HepG2 (cell line): ENCODE results near the gene EBP. TPM values are rescaled to one million over a fixed set of nuclear protein-coding genes. Genes with fewer than 3 reads are reported as not detected.
A peak's percentile ranks its signal among the peaks of the same experiment; 100 is the strongest.

Experiments used
- ATF6 ChIP-seq: sonication (generic); formaldehyde crosslinking; conservative IDR thresholded peaks from 2 replicates; pipeline ENCODE4 v1.4.0; 2020; ENCODE audit warnings: missing genetic modification reagents
- EHMT2 ChIP-seq: fragments of 200-600 bp; sonication (generic); IDR thresholded peaks from 2 replicates; pipeline ENCODE4 v1.7.0; 2017; ENCODE audit warnings: antibody characterized with exemption, low read depth, low read length, borderline replicate concordance
- GTF2F1 ChIP-seq: fragments of 150-350 bp; IDR thresholded peaks from 2 replicates; pipeline ENCODE4 v1.6.1; 2014; ENCODE audit warnings: low read length
- HNRNPK ChIP-seq: fragments of 200-400 bp; formaldehyde crosslinking; IDR thresholded peaks from 2 replicates; pipeline ENCODE4 v1.6.1; 2018; ENCODE audit warnings: low read length, low read depth, moderate library complexity, mild to moderate bottlenecking; ENCODE audit not compliant: poor library complexity, severe bottlenecking
- HNRNPL ChIP-seq: fragments of 200-400 bp; formaldehyde crosslinking; IDR thresholded peaks from 2 replicates; pipeline ENCODE4 v1.6.1; 2017; ENCODE audit warnings: mild to moderate bottlenecking, low read depth, low read length
- KAT2B ChIP-seq: fragments of 150-350 bp; IDR thresholded peaks from 2 replicates; pipeline ENCODE4 v1.6.1; 2014; ENCODE audit warnings: low read depth, low read length, borderline replicate concordance
- KDM5B ChIP-seq: sonication (generic); formaldehyde crosslinking; IDR thresholded peaks from 2 replicates; pipeline ENCODE4 v1.4.0; 2020; ENCODE audit warnings: missing genetic modification reagents, mild to moderate bottlenecking, borderline replicate concordance
- LBX2 ChIP-seq: sonication (generic); formaldehyde crosslinking; IDR thresholded peaks from 2 replicates; pipeline ENCODE4 v1.5.0; 2020; ENCODE audit warnings: missing genetic modification reagents, mild to moderate bottlenecking, borderline replicate concordance
- MXD4 ChIP-seq: IDR thresholded peaks from 2 replicates; pipeline ENCODE4 v1.6.1; 2016; ENCODE audit warnings: mild to moderate bottlenecking, missing biosample characterization, missing genetic modification reagents
- NFKB2 ChIP-seq: sonication (generic); formaldehyde crosslinking; IDR thresholded peaks from 2 replicates; pipeline ENCODE4 v1.4.0; 2020; ENCODE audit warnings: missing genetic modification reagents, borderline replicate concordance
- PHF21A ChIP-seq: sonication (generic); formaldehyde crosslinking; IDR thresholded peaks from 2 replicates; pipeline ENCODE4 v1.5.0; 2020; ENCODE audit warnings: mild to moderate bottlenecking, missing genetic modification reagents
- RARA ChIP-seq: IDR thresholded peaks from 2 replicates; pipeline ENCODE4 v1.6.1; 2016; ENCODE audit warnings: missing genetic modification reagents, missing compliant biosample characterization
- RXRA ChIP-seq: sonication (generic); formaldehyde crosslinking; IDR thresholded peaks from 2 replicates; pipeline ENCODE4 v1.5.1; 2020; ENCODE audit warnings: missing genetic modification reagents
- SAP130 ChIP-seq: IDR thresholded peaks from 2 replicates; pipeline ENCODE4 v1.6.1; 2016; ENCODE audit warnings: low read depth
- SCMH1 ChIP-seq: sonication (generic); formaldehyde crosslinking; IDR thresholded peaks from 2 replicates; pipeline ENCODE4 v1.9.0; 2021; ENCODE audit warnings: missing genetic modification reagents, mild to moderate bottlenecking, borderline replicate concordance
- TCF12 ChIP-seq, 2 experiments: fragments of 450-650 bp in 1 of 2; sonication (generic) in 1 of 2; formaldehyde crosslinking in 1 of 2; IDR thresholded peaks; 2 replicates each; pipeline versions ENCODE4 v1.6.1 to v1.8.0; 2017 to 2022; ENCODE audit warnings: antibody characterized with exemption in 1 of 2, mild to moderate bottlenecking in 1 of 2, missing genetic modification reagents in 1 of 2, moderate library complexity in 1 of 2
- TCF7 ChIP-seq: sonication (generic); IDR thresholded peaks from 2 replicates; pipeline ENCODE4 v1.6.1; 2016; ENCODE audit warnings: antibody characterized with exemption, low read depth
- ZBTB1 ChIP-seq: sonication (generic); formaldehyde crosslinking; IDR thresholded peaks from 2 replicates; pipeline ENCODE4 v1.4.0; 2020; ENCODE audit warnings: missing genetic modification reagents, borderline replicate concordance
- ZC3H4 ChIP-seq: sonication (generic); formaldehyde crosslinking; IDR thresholded peaks from 2 replicates; pipeline ENCODE4 v1.4.0; 2020; ENCODE audit warnings: missing genetic modification reagents, borderline replicate concordance
- ZNF121 ChIP-seq: sonication (generic); formaldehyde crosslinking; IDR thresholded peaks from 2 replicates; pipeline ENCODE4 v1.5.0; 2020; ENCODE audit warnings: mild to moderate bottlenecking, missing genetic modification reagents
- ZNF598 ChIP-seq: sonication (generic); formaldehyde crosslinking; IDR thresholded peaks from 2 replicates; pipeline ENCODE4 v1.5.1; 2020; ENCODE audit warnings: mild to moderate bottlenecking, missing genetic modification reagents, borderline replicate concordance
- ZNF644 ChIP-seq: IDR thresholded peaks from 2 replicates; pipeline ENCODE4 v1.6.1; 2016; ENCODE audit warnings: low read depth
- polyA plus RNA-seq, 8 experiments: library from polyadenylated mRNA; depleted of rRNA in 3 of 8; stranded (reverse) in 7 of 8; unstranded in 1 of 8; fragments of >200 nt; fragmentation: Illumina TruSeq in 4 of 8; extraction: Trizol in 4 of 8; gene quantifications; 2 replicates each; pipeline versions ENCODE4 v1.2.1 to v1.2.3, GENCODE V29; 2011 to 2016; ENCODE audit warnings: low read depth in 4 of 8, missing spikeins in 1 of 8, mixed read lengths in 1 of 8; ENCODE audit not compliant: insufficient read depth in 1 of 8
- total RNA-seq, 5 experiments: library from RNA; depleted of rRNA; stranded (reverse); fragments of >200 nt; fragmentation: Illumina TruSeq; extraction: Trizol; gene quantifications; 2 replicates each; pipeline ENCODE4 v1.2.3, GENCODE V29; 2016; ENCODE audit warnings: low read depth in 1 of 5
- TF ChIP-seq, protein P1 (sequence below): sonication (generic); formaldehyde crosslinking; IDR thresholded peaks from 2 replicates; pipeline ENCODE4 v1.9.0; 2022; ENCODE audit warnings: missing genetic modification reagents, mild to moderate bottlenecking, borderline replicate concordance
- TF ChIP-seq, protein P2 (sequence below): IDR thresholded peaks from 2 replicates; pipeline ENCODE4 v1.6.1; 2016; ENCODE audit warnings: low read depth
- TF ChIP-seq, protein P3 (sequence below): IDR thresholded peaks from 2 replicates; pipeline ENCODE4 v1.6.1; 2012; ENCODE audit warnings: low read depth, low read length, improper control_type of control experiment

Gene EBP
- total and polyA plus RNA-seq, 2 of the 13 experiments (the other 11 are each of a cell fraction or from before 2014, with no cell fraction given): 106 to 260 TPM

- peak; percentile 24; the same call in 1 of the 2 replicates for TF ChIP-seq PHF21A (CRISPR knock-in tag)
- TF ChIP-seq ZNF121 (CRISPR knock-in tag): peak; percentile 96
- TF ChIP-seq KAT2B: no peak
- TF ChIP-seq, protein P1, sequence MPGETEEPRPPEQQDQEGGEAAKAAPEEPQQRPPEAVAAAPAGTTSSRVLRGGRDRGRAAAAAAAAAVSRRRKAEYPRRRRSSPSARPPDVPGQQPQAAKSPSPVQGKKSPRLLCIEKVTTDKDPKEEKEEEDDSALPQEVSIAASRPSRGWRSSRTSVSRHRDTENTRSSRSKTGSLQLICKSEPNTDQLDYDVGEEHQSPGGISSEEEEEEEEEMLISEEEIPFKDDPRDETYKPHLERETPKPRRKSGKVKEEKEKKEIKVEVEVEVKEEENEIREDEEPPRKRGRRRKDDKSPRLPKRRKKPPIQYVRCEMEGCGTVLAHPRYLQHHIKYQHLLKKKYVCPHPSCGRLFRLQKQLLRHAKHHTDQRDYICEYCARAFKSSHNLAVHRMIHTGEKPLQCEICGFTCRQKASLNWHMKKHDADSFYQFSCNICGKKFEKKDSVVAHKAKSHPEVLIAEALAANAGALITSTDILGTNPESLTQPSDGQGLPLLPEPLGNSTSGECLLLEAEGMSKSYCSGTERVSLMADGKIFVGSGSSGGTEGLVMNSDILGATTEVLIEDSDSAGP (CRISPR knock-in tag): no peak
- no peak for TF ChIP-seq ZNF598 (CRISPR knock-in tag)
- TF ChIP-seq, protein P2, sequence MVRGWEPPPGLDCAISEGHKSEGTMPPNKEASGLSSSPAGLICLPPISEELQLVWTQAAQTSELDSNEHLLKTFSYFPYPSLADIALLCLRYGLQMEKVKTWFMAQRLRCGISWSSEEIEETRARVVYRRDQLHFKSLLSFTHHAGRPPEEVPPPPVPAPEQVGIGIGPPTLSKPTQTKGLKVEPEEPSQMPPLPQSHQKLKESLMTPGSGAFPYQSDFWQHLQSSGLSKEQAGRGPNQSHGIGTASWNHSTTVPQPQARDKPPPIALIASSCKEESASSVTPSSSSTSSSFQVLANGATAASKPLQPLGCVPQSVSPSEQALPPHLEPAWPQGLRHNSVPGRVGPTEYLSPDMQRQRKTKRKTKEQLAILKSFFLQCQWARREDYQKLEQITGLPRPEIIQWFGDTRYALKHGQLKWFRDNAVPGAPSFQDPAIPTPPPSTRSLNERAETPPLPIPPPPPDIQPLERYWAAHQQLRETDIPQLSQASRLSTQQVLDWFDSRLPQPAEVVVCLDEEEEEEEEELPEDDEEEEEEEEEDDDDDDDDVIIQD: 0 out of 2 replicates have a peak, but pooled peaks have one; percentile 17
- TF ChIP-seq NFKB2 (CRISPR knock-in tag): no peak
- TF ChIP-seq, protein P3, sequence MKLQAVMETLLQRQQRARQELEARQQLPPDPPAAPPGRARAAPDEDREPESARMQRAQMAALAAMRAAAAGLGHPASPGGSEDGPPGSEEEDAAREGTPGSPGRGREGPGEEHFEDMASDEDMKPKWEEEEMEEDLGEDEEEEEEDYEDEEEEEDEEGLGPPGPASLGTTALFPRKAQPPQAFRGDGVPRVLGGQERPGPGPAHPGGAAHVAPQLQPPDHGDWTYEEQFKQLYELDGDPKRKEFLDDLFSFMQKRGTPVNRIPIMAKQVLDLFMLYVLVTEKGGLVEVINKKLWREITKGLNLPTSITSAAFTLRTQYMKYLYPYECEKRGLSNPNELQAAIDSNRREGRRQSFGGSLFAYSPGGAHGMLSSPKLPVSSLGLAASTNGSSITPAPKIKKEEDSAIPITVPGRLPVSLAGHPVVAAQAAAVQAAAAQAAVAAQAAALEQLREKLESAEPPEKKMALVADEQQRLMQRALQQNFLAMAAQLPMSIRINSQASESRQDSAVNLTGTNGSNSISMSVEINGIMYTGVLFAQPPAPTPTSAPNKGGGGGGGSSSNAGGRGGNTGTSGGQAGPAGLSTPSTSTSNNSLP: no peak
- no peak for TF ChIP-seq MXD4 (CRISPR knock-in tag)
- TF ChIP-seq KDM5B (CRISPR knock-in tag): no peak
- peak; percentile 44; the same call in 1 of the 2 replicates for TF ChIP-seq SAP130
- no peak for TF ChIP-seq ATF6 (CRISPR knock-in tag)
- no peak for TF ChIP-seq TCF12 (IDR thresholded peaks at IDR 0.05)
- TF ChIP-seq TCF12 (CRISPR knock-in tag; IDR thresholded peaks at IDR 0.05): no peak
- no peak for TF ChIP-seq ZNF644
- no peak for TF ChIP-seq ZBTB1 (CRISPR knock-in tag)
- no peak for TF ChIP-seq EHMT2
- TF ChIP-seq ZC3H4: no peak
- TF ChIP-seq RARA: peak; percentile 84
- TF ChIP-seq RXRA (CRISPR knock-in tag): peak; percentile 68; the same call in 1 of the 2 replicates
- no peak for TF ChIP-seq SCMH1 (CRISPR knock-in tag)
- TF ChIP-seq HNRNPK: no peak
- peak; percentile 77 for TF ChIP-seq TCF7
- no peak for TF ChIP-seq LBX2 (CRISPR knock-in tag)
- TF ChIP-seq GTF2F1: no peak
- no peak for TF ChIP-seq HNRNPL
These were observed 16.1 kb upstream of the EBP start (continued) for GRCh38 chrX:48505481-48505880.
